HG03159 (cell line): Measurements from ENCODE around the gene ADGRL3.
"Not testable (repeated sequence)": the region's sequence is repeated elsewhere in the genome, so short reads cannot be mapped to it uniquely, and the experiment has no call there.

Experiments used
- ATAC-seq: cut with Tn5 transposase; IDR thresholded peaks from one replicate; pipeline ENCODE4 v1.9.1; 2021; ENCODE audit warnings: mild to moderate bottlenecking, moderate library complexity; ENCODE audit not compliant: unreplicated experiment

ADGRL3 gene

GRCh38 chr4:61596606-61597340 is 396.6 kb downstream of the ADGRL3 start:
- no peak for ATAC-seq

- no peak for ATAC-seq
These were observed 403.0 kb downstream of the ADGRL3 start for GRCh38 chr4:61603086-61603485.

GRCh38 chr4:61604054-61604453 is 403.9 kb downstream of the ADGRL3 start:
- no peak for ATAC-seq

GRCh38 chr4:61605984-61606383 is 405.9 kb downstream of the ADGRL3 start:
- no peak for ATAC-seq

- ATAC-seq, result no peak
These were observed 414.1 kb downstream of the ADGRL3 start for GRCh38 chr4:61614231-61614630.

- ATAC-seq, result no peak
These were observed 419.4 kb downstream of the ADGRL3 start for GRCh38 chr4:61619528-61619927.

- ATAC-seq, result no peak
These were observed 428.2 kb downstream of the ADGRL3 start for GRCh38 chr4:61628282-61628681.

GRCh38 chr4:61628727-61629126 is 428.6 kb downstream of the ADGRL3 start:
- ATAC-seq, result no peak

GRCh38 chr4:61630548-61630947 is 430.4 kb downstream of the ADGRL3 start:
- no peak for ATAC-seq

- ATAC-seq, result no peak
These were observed 438.5 kb downstream of the ADGRL3 start for GRCh38 chr4:61638591-61638990.

- not testable (repeated sequence) for ATAC-seq
These were observed 446.7 kb downstream of the ADGRL3 start for GRCh38 chr4:61646746-61647350.

GRCh38 chr4:61648264-61648663 is 448.1 kb downstream of the ADGRL3 start:
- ATAC-seq, result no peak

GRCh38 chr4:61657016-61657415 is 456.9 kb downstream of the ADGRL3 start:
- no peak for ATAC-seq

GRCh38 chr4:61661960-61662359 is 461.8 kb downstream of the ADGRL3 start:
- ATAC-seq, result no peak

- no peak for ATAC-seq
These were observed 462.2 kb downstream of the ADGRL3 start for GRCh38 chr4:61662362-61662761.

- ATAC-seq, result no peak
These were observed 463.2 kb downstream of the ADGRL3 start for GRCh38 chr4:61663310-61663709.

GRCh38 chr4:61665649-61666048 is 465.5 kb downstream of the ADGRL3 start:
- ATAC-seq, result no peak

GRCh38 chr4:61666244-61666643 is 466.1 kb downstream of the ADGRL3 start:
- no peak for ATAC-seq

- ATAC-seq, result no peak
These were observed 471.5 kb downstream of the ADGRL3 start for GRCh38 chr4:61671599-61671998.

- ATAC-seq, result no peak
These were observed 475.3 kb downstream of the ADGRL3 start for GRCh38 chr4:61675464-61675863.

- ATAC-seq, result no peak
These were observed 478.2 kb downstream of the ADGRL3 start for GRCh38 chr4:61678297-61678696.

GRCh38 chr4:61693520-61693919 is 493.4 kb downstream of the ADGRL3 start:
- no peak for ATAC-seq
